ENCODE results near the gene ADGRA3.

DNA sequence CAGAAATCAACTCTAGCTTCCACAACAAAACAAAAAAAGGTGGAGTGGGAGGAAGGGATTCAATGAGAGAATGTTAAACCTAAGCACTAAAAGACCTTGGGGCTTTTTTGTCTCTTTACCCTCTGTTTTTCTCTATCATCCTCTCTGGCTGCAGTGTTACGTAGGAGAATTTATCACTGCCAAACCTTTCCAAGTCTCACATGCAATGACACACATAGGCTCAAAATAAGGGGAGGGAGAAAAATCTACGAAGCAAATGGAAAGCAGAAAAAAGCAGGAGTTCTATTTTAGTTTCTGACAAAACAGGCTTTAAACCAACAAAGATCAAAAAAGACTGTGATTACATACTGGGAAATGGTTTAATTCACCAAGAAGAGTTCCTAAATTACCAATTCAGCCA lies 152.1 kb downstream of the ADGRA3 start:
- TF ChIP-seq, protein P1, sequence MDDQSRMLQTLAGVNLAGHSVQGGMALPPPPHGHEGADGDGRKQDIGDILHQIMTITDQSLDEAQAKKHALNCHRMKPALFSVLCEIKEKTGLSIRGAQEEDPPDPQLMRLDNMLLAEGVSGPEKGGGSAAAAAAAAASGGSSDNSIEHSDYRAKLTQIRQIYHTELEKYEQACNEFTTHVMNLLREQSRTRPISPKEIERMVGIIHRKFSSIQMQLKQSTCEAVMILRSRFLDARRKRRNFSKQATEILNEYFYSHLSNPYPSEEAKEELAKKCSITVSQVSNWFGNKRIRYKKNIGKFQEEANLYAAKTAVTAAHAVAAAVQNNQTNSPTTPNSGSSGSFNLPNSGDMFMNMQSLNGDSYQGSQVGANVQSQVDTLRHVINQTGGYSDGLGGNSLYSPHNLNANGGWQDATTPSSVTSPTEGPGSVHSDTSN (CRISPR knock-in tag; IDR thresholded peaks at IDR 0.05): no peak
- no peak for TF ChIP-seq ZIC2 (tag by site-specific recombination; IDR thresholded peaks at IDR 0.05)
- TF ChIP-seq CTCF (tag by site-specific recombination; IDR thresholded peaks at IDR 0.05): no peak
- TF ChIP-seq, protein P2, sequence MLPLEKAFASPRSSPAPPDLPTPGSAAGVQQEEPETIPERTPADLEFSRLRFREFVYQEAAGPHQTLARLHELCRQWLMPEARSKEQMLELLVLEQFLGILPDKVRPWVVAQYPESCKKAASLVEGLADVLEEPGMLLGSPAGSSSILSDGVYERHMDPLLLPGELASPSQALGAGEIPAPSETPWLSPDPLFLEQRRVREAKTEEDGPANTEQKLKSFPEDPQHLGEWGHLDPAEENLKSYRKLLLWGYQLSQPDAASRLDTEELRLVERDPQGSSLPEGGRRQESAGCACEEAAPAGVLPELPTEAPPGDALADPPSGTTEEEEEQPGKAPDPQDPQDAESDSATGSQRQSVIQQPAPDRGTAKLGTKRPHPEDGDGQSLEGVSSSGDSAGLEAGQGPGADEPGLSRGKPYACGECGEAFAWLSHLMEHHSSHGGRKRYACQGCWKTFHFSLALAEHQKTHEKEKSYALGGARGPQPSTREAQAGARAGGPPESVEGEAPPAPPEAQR (tag by site-specific recombination; IDR thresholded peaks at IDR 0.05): no peak
- no peak for TF ChIP-seq ZNF274 (IDR thresholded peaks at IDR 0.05; ENCODE audit: low read length)
- TF ChIP-seq ZNF274 (tag by site-specific recombination; IDR thresholded peaks at IDR 0.05; ENCODE audit: borderline replicate concordance): no peak
- TF ChIP-seq ZNF473 (tag by site-specific recombination; IDR thresholded peaks at IDR 0.05): no peak
- TF ChIP-seq, protein P3, sequence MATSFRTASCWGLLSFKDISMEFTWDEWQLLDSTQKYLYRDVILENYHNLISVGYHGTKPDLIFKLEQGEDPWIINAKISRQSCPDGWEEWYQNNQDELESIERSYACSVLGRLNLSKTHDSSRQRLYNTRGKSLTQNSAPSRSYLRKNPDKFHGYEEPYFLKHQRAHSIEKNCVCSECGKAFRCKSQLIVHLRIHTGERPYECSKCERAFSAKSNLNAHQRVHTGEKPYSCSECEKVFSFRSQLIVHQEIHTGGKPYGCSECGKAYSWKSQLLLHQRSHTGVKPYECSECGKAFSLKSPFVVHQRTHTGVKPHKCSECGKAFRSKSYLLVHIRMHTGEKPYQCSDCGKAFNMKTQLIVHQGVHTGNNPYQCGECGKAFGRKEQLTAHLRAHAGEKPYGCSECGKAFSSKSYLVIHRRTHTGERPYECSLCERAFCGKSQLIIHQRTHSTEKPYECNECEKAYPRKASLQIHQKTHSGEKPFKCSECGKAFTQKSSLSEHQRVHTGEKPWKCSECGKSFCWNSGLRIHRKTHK (tag by site-specific recombination; IDR thresholded peaks at IDR 0.05): no peak
- TF ChIP-seq KLF16 (tag by site-specific recombination; IDR thresholded peaks at IDR 0.05): no peak

Data from HEK293 (cell line).